HepG2 (cell line): Measurements from ENCODE around the gene LHFPL2. TPM values are rescaled to one million over a fixed set of nuclear protein-coding genes. Genes with fewer than 3 reads are reported as not detected.

ENCODE experiments used
- ATAC-seq: fragments of 200-7000 bp; cut with Tn5 transposase; 3 replicates; pipeline ENCODE4 v1.9.1; 2020; ENCODE audit warnings: mild to moderate bottlenecking, moderate library complexity
- BruUV-seq: library from RNA; stranded (reverse); fragments of 400-500 nt; replicated peaks from 2 replicates; lab custom pipeline; 2021; lab: Mats Ljungman, UMichigan
- CTCF ChIA-PET: fragments of 300-600 bp; formaldehyde crosslinking; extraction: SDS; loops from one replicate; lab custom pipeline; 2021; ENCODE audit warnings: low total read pairs, inconsistent platforms, low intra/inter-chr PET ratio; lab: Yijun Ruan, JAX
- POLR2A ChIA-PET: fragments of 350-600 bp; sonication (Branson Sonifier 250); formaldehyde crosslinking; loops from one replicate; lab custom pipeline; 2020; ENCODE audit warnings: antibody characterized with exemption, inconsistent platforms; lab: Yijun Ruan, JAX
- DNase-seq: peaks from one replicate; pipeline ENCODE4 v3.0.0-alpha.2; 2015; ENCODE audit warnings: low spot score
- FAIRE-seq: peaks from 3 replicates; lab custom pipeline; 2011; peaks lifted over from hg19 to GRCh38; lab: Jason Lieb, UNC
- H2AFZ ChIP-seq: one replicate; pipeline ENCODE4 v1.6.1; 2011; ENCODE audit warnings: low read length, inconsistent platforms
- H3K27ac ChIP-seq: fragments of 300-600 bp; 3 replicates; pipeline ENCODE4 v1.8.0; 2011; ENCODE audit warnings: mixed run types, mild to moderate bottlenecking, mixed read lengths, low read length, inconsistent platforms; ENCODE audit not compliant: insufficient read depth; ENCODE audit errors: extremely low read length
- H3K27me3 ChIP-seq, 2 experiments: fragments of 200-600 bp in 1 of 2; 2 replicates in 1 of 2; 3 replicates in 1 of 2; pipeline versions ENCODE4 v1.6.0 to v1.8.0; 2011; ENCODE audit warnings: low read length in 2 of 2, mild to moderate bottlenecking in 2 of 2, moderate library complexity in 2 of 2, inconsistent platforms in 1 of 2; ENCODE audit not compliant: insufficient read depth in 2 of 2, control insufficient read depth in 1 of 2
- H3K36me3 ChIP-seq, 2 experiments: fragments of 200-600 bp in 1 of 2; replicated peaks in 1 of 2; 2 replicates in 1 of 2; 3 replicates in 1 of 2; pipeline versions ENCODE4 v1.5.1 to v1.8.0; 2011; ENCODE audit warnings: low read length in 2 of 2, inconsistent platforms in 1 of 2; ENCODE audit not compliant: insufficient read depth in 2 of 2, control insufficient read depth in 1 of 2
- H3K4me1 ChIP-seq: 2 replicates; pipeline ENCODE4 v1.5.1; 2012; ENCODE audit warnings: low read length, inconsistent platforms; ENCODE audit not compliant: insufficient read depth
- H3K4me2 ChIP-seq: 2 replicates; pipeline ENCODE4 v1.6.0; 2011; ENCODE audit warnings: low read depth, low read length, inconsistent platforms
- H3K4me3 ChIP-seq, 3 experiments: fragments of 200-600 bp in 1 of 3; sonication (generic), shearing (Covaris generic) in 1 of 3; replicated peaks in 1 of 3; 2 replicates each; pipeline ENCODE4 v1.5.1; 2011 to 2016; ENCODE audit warnings: low read length in 3 of 3, inconsistent platforms in 2 of 3, low read depth in 2 of 3, mild to moderate bottlenecking in 2 of 3, control low read depth in 1 of 3, mixed read lengths in 1 of 3; ENCODE audit not compliant: insufficient read depth in 1 of 3
- H3K79me2 ChIP-seq: one replicate; pipeline ENCODE4 v1.6.1; 2011; ENCODE audit warnings: low read length, inconsistent platforms; ENCODE audit not compliant: insufficient read depth
- H3K9ac ChIP-seq: 2 replicates; pipeline ENCODE4 v1.6.0; 2011; ENCODE audit warnings: mild to moderate bottlenecking, low read depth, low read length, inconsistent platforms; ENCODE audit not compliant: insufficient read depth
- H3K9me3 ChIP-seq: 2 replicates; pipeline ENCODE4 v1.5.1; 2012; ENCODE audit warnings: mild to moderate bottlenecking, low read length
- H4K20me1 ChIP-seq: 2 replicates; pipeline ENCODE4 v1.6.0; 2011; ENCODE audit warnings: inconsistent platforms, mild to moderate bottlenecking, low read length, moderate library complexity; ENCODE audit not compliant: insufficient read depth
- EEA1 ChIP-seq: sonication (generic); formaldehyde crosslinking; IDR thresholded peaks from 2 replicates; pipeline ENCODE4 v1.5.1; 2020; ENCODE audit warnings: mild to moderate bottlenecking, missing genetic modification reagents, borderline replicate concordance
- MBD4 ChIP-seq: IDR thresholded peaks from 2 replicates; pipeline ENCODE4 v1.6.1; 2012; ENCODE audit warnings: low read length, inconsistent platforms, borderline replicate concordance
- TBL1XR1 ChIP-seq: fragments of 150-350 bp; IDR thresholded peaks from 2 replicates; pipeline ENCODE4 v1.6.1; 2014; ENCODE audit warnings: borderline replicate concordance, low read length; ENCODE audit not compliant: partially characterized antibody
- ZMYM3 ChIP-seq: sonication (generic); formaldehyde crosslinking; IDR thresholded peaks from 2 replicates; pipeline ENCODE4 v1.5.1; 2020; ENCODE audit warnings: mild to moderate bottlenecking, missing genetic modification reagents
- ZNF121 ChIP-seq: sonication (generic); formaldehyde crosslinking; IDR thresholded peaks from 2 replicates; pipeline ENCODE4 v1.5.0; 2020; ENCODE audit warnings: mild to moderate bottlenecking, missing genetic modification reagents
- ZNF230 ChIP-seq: sonication (generic); formaldehyde crosslinking; IDR thresholded peaks from 2 replicates; pipeline ENCODE4 v1.4.0; 2020; ENCODE audit warnings: mild to moderate bottlenecking, missing genetic modification reagents
- ZNF510 ChIP-seq: sonication (generic); formaldehyde crosslinking; IDR thresholded peaks from 2 replicates; pipeline ENCODE4 v1.4.0; 2020; ENCODE audit warnings: low read depth, mild to moderate bottlenecking, missing genetic modification reagents
- ZNF652 ChIP-seq: IDR thresholded peaks from 2 replicates; pipeline ENCODE4 v1.6.1; 2016; ENCODE audit warnings: low read depth, borderline replicate concordance
- ZNF766 ChIP-seq: sonication (generic); formaldehyde crosslinking; IDR thresholded peaks from 2 replicates; pipeline ENCODE4 v1.5.0; 2020; ENCODE audit warnings: missing genetic modification reagents, borderline replicate concordance
- WGBS: methylation state at CpG from one replicate; pipeline ENCODE4 v1.1.6; 2017; ENCODE audit warnings: low lambda C conversion rate; 5-methylcytosine and 5-hydroxymethylcytosine counted together
- in situ Hi-C: cut with HindIII; loops from 2 replicates; pipeline ENCODE4 v1.10.0; 2017; ENCODE audit warnings: low pct_unique_long_range_greater_than_20kb; ENCODE audit not compliant: extremely low pct_ligation_motif_present
- intact Hi-C: fragments of 100-400 bp; cut with micrococcal nuclease; formaldehyde crosslinking; loops from one replicate; pipeline ENCODE4 v1.10.0; 2022; ENCODE audit not compliant: unreplicated experiment
- polyA plus RNA-seq, 8 experiments: library from polyadenylated mRNA; depleted of rRNA in 3 of 8; stranded (reverse) in 7 of 8; unstranded in 1 of 8; fragments of >200 nt; fragmentation: Illumina TruSeq in 4 of 8; extraction: Trizol in 4 of 8; gene quantifications; 2 replicates each; pipeline versions ENCODE4 v1.2.1 to v1.2.3, GENCODE V29; 2011 to 2016; ENCODE audit warnings: low read depth in 4 of 8, missing spikeins in 1 of 8, mixed read lengths in 1 of 8; ENCODE audit not compliant: insufficient read depth in 1 of 8
- total RNA-seq, 5 experiments: library from RNA; depleted of rRNA; stranded (reverse); fragments of >200 nt; fragmentation: Illumina TruSeq; extraction: Trizol; gene quantifications; 2 replicates each; pipeline ENCODE4 v1.2.3, GENCODE V29; 2016; ENCODE audit warnings: low read depth in 1 of 5
- TF ChIP-seq, protein P1 (sequence below): sonication (generic); formaldehyde crosslinking; IDR thresholded peaks from 2 replicates; pipeline ENCODE4 v1.5.1; 2020; ENCODE audit warnings: missing genetic modification reagents, mild to moderate bottlenecking, borderline replicate concordance
- TF ChIP-seq, protein P2 (sequence below): sonication (generic); formaldehyde crosslinking; IDR thresholded peaks from 2 replicates; pipeline ENCODE4 v1.5.1; 2020; ENCODE audit warnings: mild to moderate bottlenecking, missing genetic modification reagents

Gene LHFPL2
- total and polyA plus RNA-seq, 2 of the 13 experiments (the other 11 are each of a cell fraction or from before 2014, with no cell fraction given): 6.0 to 20.0 TPM

DNA sequence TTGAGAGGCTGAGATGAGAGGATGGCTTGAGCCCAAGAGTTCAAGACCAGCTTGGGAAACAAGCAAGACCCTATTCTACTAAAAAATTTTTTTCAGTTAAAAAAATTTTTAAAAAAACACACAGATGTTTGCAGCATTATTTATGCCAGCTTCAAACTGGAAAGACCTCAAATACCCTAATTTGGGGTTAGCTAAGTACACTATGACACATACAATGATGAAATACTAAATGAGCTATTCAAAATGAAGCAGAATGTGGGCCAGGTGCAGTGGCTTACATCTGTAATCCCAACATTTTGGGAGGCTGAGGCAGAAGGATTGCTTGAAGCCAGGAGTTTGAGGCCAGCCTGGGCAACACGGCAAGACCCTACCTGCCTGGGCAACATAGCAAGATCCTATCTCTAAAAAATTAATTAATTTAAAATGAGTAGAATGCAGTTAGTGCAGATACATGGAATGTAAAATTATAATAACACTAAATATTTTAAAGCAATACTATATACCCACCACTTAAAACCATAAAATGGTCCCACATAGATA is 44.9 kb downstream of the LHFPL2 start:
- Histone ChIP-seq H3K9ac (no peak overlapping the region), H3K4me2 (no peak overlapping the region), H3K27me3 (no peaks in the 10 kb centered on the region), H3K36me3 (peaks cover 0 to 2% of the 10 kb centered on the region in 2 experiments; a peak in 1 of 5 replicates), H2AFZ (no peak overlapping the region), H3K9me3 (no peaks in the 10 kb centered on the region), H4K20me1 (no peaks in the 10 kb centered on the region), H3K4me1 (peaks cover 100% of the 10 kb centered on the region), H3K27ac (peak overlapping the region; percentile 71), H3K79me2 (peaks cover 23% of the 10 kb centered on the region), H3K4me3 (no peak overlapping the region)
- ChIA-PET CTCF (no interaction called here), POLR2A (interaction anchor here (1.3 kb wide), 1 partner anchor 45 kb away, joined by 3 read pairs; the partner anchor contains the start of gene LHFPL2)
- WGBS: 100% methylated on average over 1 of the region's 1 CpG
- intact Hi-C loops (loop anchor here (5.0 kb wide), 1 partner anchor 39 kb away; no protein-coding TSS in a partner anchor), in situ Hi-C loops (no loop called here)
- BruUV-seq: no TSS peak
- TF ChIP-seq ZNF510 (CRISPR knock-in tag): no peak
- no peak for TF ChIP-seq MBD4
- no peak for TF ChIP-seq TBL1XR1
- no peak for TF ChIP-seq ZNF230 (CRISPR knock-in tag)
- TF ChIP-seq ZMYM3: 0 out of 2 replicates have a peak, but pooled peaks have one; percentile 24
- TF ChIP-seq, protein P1, sequence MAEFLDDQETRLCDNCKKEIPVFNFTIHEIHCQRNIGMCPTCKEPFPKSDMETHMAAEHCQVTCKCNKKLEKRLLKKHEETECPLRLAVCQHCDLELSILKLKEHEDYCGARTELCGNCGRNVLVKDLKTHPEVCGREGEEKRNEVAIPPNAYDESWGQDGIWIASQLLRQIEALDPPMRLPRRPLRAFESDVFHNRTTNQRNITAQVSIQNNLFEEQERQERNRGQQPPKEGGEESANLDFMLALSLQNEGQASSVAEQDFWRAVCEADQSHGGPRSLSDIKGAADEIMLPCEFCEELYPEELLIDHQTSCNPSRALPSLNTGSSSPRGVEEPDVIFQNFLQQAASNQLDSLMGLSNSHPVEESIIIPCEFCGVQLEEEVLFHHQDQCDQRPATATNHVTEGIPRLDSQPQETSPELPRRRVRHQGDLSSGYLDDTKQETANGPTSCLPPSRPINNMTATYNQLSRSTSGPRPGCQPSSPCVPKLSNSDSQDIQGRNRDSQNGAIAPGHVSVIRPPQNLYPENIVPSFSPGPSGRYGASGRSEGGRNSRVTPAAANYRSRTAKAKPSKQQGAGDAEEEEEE (CRISPR knock-in tag): no peak
- TF ChIP-seq EEA1 (CRISPR knock-in tag): no peak
- peak; percentile 94 for TF ChIP-seq ZNF121 (CRISPR knock-in tag)
- no peak for TF ChIP-seq ZNF652 (CRISPR knock-in tag)
- TF ChIP-seq, protein P2, sequence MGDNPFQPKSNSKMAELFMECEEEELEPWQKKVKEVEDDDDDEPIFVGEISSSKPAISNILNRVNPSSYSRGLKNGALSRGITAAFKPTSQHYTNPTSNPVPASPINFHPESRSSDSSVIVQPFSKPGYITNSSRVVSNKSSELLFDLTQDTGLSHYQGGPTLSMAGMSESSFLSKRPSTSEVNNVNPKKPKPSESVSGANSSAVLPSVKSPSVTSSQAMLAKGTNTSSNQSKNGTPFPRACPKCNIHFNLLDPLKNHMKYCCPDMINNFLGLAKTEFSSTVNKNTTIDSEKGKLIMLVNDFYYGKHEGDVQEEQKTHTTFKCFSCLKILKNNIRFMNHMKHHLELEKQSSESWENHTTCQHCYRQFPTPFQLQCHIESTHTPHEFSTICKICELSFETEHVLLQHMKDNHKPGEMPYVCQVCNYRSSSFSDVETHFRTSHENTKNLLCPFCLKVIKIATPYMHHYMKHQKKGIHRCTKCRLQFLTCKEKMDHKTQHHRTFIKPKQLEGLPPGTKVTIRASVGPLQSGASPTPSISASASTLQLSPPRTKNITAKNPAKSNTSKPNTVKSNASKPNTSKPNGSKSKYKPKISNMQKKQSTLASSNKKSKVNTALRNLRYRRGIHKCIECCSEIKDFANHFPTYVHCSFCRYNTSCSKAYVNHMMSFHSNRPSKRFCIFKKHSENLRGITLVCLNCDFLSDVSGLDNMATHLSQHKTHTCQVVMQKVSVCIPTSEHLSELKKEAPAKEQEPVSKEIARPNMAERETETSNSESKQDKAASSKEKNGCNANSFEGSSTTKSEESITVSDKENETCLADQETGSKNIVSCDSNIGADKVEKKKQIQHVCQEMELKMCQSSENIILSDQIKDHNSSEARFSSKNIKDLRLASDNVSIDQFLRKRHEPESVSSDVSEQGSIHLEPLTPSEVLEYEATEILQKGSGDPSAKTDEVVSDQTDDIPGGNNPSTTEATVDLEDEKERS: no peak
- no peak for TF ChIP-seq ZNF766
- no peak for ATAC-seq
- no peak for FAIRE-seq
- DNase-seq: no peak
